HepG2 (cell line): ENCODE data around the gene TMEM59. TPM values are rescaled to one million over a fixed set of nuclear protein-coding genes. Genes with fewer than 3 reads are reported as not detected.

Experiments used
- ATF4 ChIP-seq, 2 experiments: fragments of 450-650 bp in 1 of 2; sonication (generic) in 1 of 2; formaldehyde crosslinking; IDR thresholded peaks; 2 replicates each; pipeline versions ENCODE4 v1.5.0 to v1.8.0; 2020 to 2022; ENCODE audit warnings: mild to moderate bottlenecking in 1 of 2, missing genetic modification reagents in 1 of 2
- BHLHE40 ChIP-seq: IDR thresholded peaks from 2 replicates; pipeline ENCODE4 v1.6.1; 2011; ENCODE audit warnings: low read length, improper control_type of control experiment
- CAMTA2 ChIP-seq: sonication (generic); formaldehyde crosslinking; IDR thresholded peaks from 2 replicates; pipeline ENCODE4 v1.4.0; 2020; ENCODE audit warnings: mild to moderate bottlenecking, missing genetic modification reagents, borderline replicate concordance
- CBX1 ChIP-seq: IDR thresholded peaks from one replicate; pipeline ENCODE4 v1.6.1; 2016; ENCODE audit warnings: antibody characterized with exemption, low read depth
- CHCHD3 ChIP-seq: sonication (generic); formaldehyde crosslinking; IDR thresholded peaks from 2 replicates; pipeline ENCODE4 v1.8.0; 2022; ENCODE audit warnings: mild to moderate bottlenecking, missing genetic modification reagents, moderate library complexity
- CHD2 ChIP-seq: IDR thresholded peaks from 2 replicates; pipeline ENCODE4 v1.6.1; 2011; ENCODE audit warnings: low read depth, low read length, improper control_type of control experiment
- CSRNP2 ChIP-seq: sonication (generic); formaldehyde crosslinking; conservative IDR thresholded peaks from 2 replicates; pipeline ENCODE4 v1.8.0; 2022; ENCODE audit warnings: low read depth, missing genetic modification reagents
- DR1 ChIP-seq: sonication (generic); formaldehyde crosslinking; IDR thresholded peaks from 2 replicates; pipeline ENCODE4 v1.8.0; 2021; ENCODE audit warnings: mild to moderate bottlenecking, missing genetic modification reagents, inconsistent platforms
- ISL2 ChIP-seq: sonication (generic); formaldehyde crosslinking; IDR thresholded peaks from 2 replicates; pipeline ENCODE4 v1.5.0; 2020; ENCODE audit warnings: missing genetic modification reagents
- MED13 ChIP-seq: sonication (generic); formaldehyde crosslinking; IDR thresholded peaks from 2 replicates; pipeline ENCODE4 v1.5.0; 2020; ENCODE audit warnings: missing genetic modification reagents
- NCOA1 ChIP-seq: sonication (generic); formaldehyde crosslinking; IDR thresholded peaks from 2 replicates; pipeline ENCODE4 v1.9.0; 2021; ENCODE audit warnings: missing genetic modification reagents
- PCBP1 ChIP-seq: fragments of 200-400 bp; formaldehyde crosslinking; IDR thresholded peaks from 2 replicates; pipeline ENCODE4 v1.6.1; 2017; ENCODE audit warnings: mild to moderate bottlenecking, low read depth, low read length, borderline replicate concordance
- REL ChIP-seq: sonication (generic); formaldehyde crosslinking; conservative IDR thresholded peaks from 2 replicates; pipeline ENCODE4 v1.8.0; 2022; ENCODE audit warnings: mild to moderate bottlenecking, missing genetic modification reagents, moderate library complexity
- SMAD1 ChIP-seq: sonication (generic); formaldehyde crosslinking; IDR thresholded peaks from 2 replicates; pipeline ENCODE4 v1.4.0; 2020; ENCODE audit warnings: missing genetic modification reagents, low read depth, mild to moderate bottlenecking, borderline replicate concordance
- THAP9 ChIP-seq: sonication (generic); formaldehyde crosslinking; IDR thresholded peaks from 2 replicates; pipeline ENCODE4; 2020; ENCODE audit warnings: missing genetic modification reagents, mild to moderate bottlenecking, borderline replicate concordance
- TOE1 ChIP-seq: sonication (generic); formaldehyde crosslinking; IDR thresholded peaks from 2 replicates; pipeline ENCODE4 v1.4.0; 2020; ENCODE audit warnings: mild to moderate bottlenecking, missing genetic modification reagents
- ZBTB7B ChIP-seq: sonication (generic); formaldehyde crosslinking; IDR thresholded peaks from 2 replicates; pipeline ENCODE4 v1.4.0; 2020; ENCODE audit warnings: missing genetic modification reagents
- ZC3H4 ChIP-seq: sonication (generic); formaldehyde crosslinking; IDR thresholded peaks from 2 replicates; pipeline ENCODE4 v1.4.0; 2020; ENCODE audit warnings: missing genetic modification reagents, borderline replicate concordance
- ZNF460 ChIP-seq: sonication (generic); formaldehyde crosslinking; IDR thresholded peaks from 2 replicates; pipeline ENCODE4 v1.5.1; 2020; ENCODE audit warnings: missing genetic modification reagents, mild to moderate bottlenecking, borderline replicate concordance
- ZNF513 ChIP-seq: sonication (generic); formaldehyde crosslinking; conservative IDR thresholded peaks from 2 replicates; pipeline ENCODE4 v1.5.0; 2020; ENCODE audit warnings: missing genetic modification reagents
- ZNF550 ChIP-seq: sonication (generic); formaldehyde crosslinking; IDR thresholded peaks from 2 replicates; pipeline ENCODE4 v1.4.0; 2020; ENCODE audit warnings: mild to moderate bottlenecking, missing genetic modification reagents, borderline replicate concordance
- ZNF563 ChIP-seq: sonication (generic); formaldehyde crosslinking; IDR thresholded peaks from 2 replicates; pipeline ENCODE4 v1.8.0; 2022; ENCODE audit warnings: mild to moderate bottlenecking, moderate library complexity, missing genetic modification reagents
- ZNF746 ChIP-seq: sonication (generic); formaldehyde crosslinking; IDR thresholded peaks from 2 replicates; pipeline ENCODE4 v1.8.0; 2022; ENCODE audit warnings: mild to moderate bottlenecking, missing genetic modification reagents
- polyA plus RNA-seq, 8 experiments: library from polyadenylated mRNA; depleted of rRNA in 3 of 8; stranded (reverse) in 7 of 8; unstranded in 1 of 8; fragments of >200 nt; fragmentation: Illumina TruSeq in 4 of 8; extraction: Trizol in 4 of 8; gene quantifications; 2 replicates each; pipeline versions ENCODE4 v1.2.1 to v1.2.3, GENCODE V29; 2011 to 2016; ENCODE audit warnings: low read depth in 4 of 8, missing spikeins in 1 of 8, mixed read lengths in 1 of 8; ENCODE audit not compliant: insufficient read depth in 1 of 8
- total RNA-seq, 5 experiments: library from RNA; depleted of rRNA; stranded (reverse); fragments of >200 nt; fragmentation: Illumina TruSeq; extraction: Trizol; gene quantifications; 2 replicates each; pipeline ENCODE4 v1.2.3, GENCODE V29; 2016; ENCODE audit warnings: low read depth in 1 of 5

TMEM59 gene
- total and polyA plus RNA-seq, 2 of the 13 experiments (the other 11 are each of a cell fraction or from before 2014, with no cell fraction given): 147 to 363 TPM

- TF ChIP-seq CHCHD3 (CRISPR knock-in tag) (no peak), DR1 (CRISPR knock-in tag) (peak; percentile 50; the same call in 1 of the 2 replicates), THAP9 (CRISPR knock-in tag) (peak; percentile 95; the same call in 1 of the 2 replicates), CBX1 (peak; percentile 54), MED13 (no peak), ZBTB7B (CRISPR knock-in tag) (peak; percentile 51; the same call in 1 of the 2 replicates), REL (CRISPR knock-in tag) (peak; percentile 42; the same call in 1 of the 2 replicates), TOE1 (CRISPR knock-in tag) (no peak), ZNF746 (CRISPR knock-in tag) (no peak), ZNF513 (0 out of 2 replicates have a peak, but pooled peaks have one; percentile 45), SMAD1 (CRISPR knock-in tag) (peak; percentile 78), ISL2 (CRISPR knock-in tag) (peak; percentile 65; the same call in 1 of the 2 replicates), ZNF563 (CRISPR knock-in tag) (no peak), PCBP1 (peak; percentile 94), CAMTA2 (CRISPR knock-in tag) (peak; percentile 97), ATF4 (CRISPR knock-in tag; IDR thresholded peaks at IDR 0.05) (peak in 1 of 2 experiments; percentile 35; a peak in 1 of 4 replicates), ZC3H4 (CRISPR knock-in tag) (no peak), ZNF550 (CRISPR knock-in tag) (no peak), BHLHE40 (no peak), ZNF460 (CRISPR knock-in tag) (no peak), CHD2 (peak; percentile 79; the same call in 1 of the 2 replicates), CSRNP2 (CRISPR knock-in tag) (no peak), NCOA1 (CRISPR knock-in tag) (no peak)
Measured at GRCh38 chr1:54052934-54053744, at the start of gene TMEM59, which contains the start of gene TCEANC2 (continued).
